GM03348 (cell line): ENCODE data around the gene OR4D10.
"Not testable (repeated sequence)": the region's sequence is repeated elsewhere in the genome, so short reads cannot be mapped to it uniquely, and the experiment has no call there.

Experiments used
- DNase-seq: peaks from one replicate; pipeline ENCODE4 v3.0.0; 2012; ENCODE audit warnings: low spot score

Gene OR4D10

DNA sequence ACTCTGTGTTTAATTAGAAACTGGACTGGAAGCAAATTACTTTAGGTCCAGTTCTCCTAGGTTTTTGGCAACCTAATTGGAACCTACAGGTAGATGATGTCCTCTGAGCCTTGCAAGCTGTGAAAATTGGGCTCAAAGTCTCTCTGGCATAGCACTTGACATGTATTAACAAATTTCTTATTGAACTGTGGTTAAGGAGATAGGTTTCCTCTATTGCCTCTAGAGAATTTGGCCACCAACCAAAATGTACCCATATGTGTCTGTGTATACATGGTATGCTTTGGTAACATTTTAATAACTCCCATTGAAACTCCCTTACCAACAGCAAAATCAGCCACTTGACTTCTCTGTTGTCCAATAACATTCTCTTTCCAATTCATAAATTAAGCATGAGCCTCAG lies at the start of gene OR4D10:
Gene OR4D10 (plus strand): TSS at position 301 of the 400 bp plus-strand sequence. CDS start 4,115 bp downstream, outside the sequence.
- no peak for DNase-seq

DNA sequence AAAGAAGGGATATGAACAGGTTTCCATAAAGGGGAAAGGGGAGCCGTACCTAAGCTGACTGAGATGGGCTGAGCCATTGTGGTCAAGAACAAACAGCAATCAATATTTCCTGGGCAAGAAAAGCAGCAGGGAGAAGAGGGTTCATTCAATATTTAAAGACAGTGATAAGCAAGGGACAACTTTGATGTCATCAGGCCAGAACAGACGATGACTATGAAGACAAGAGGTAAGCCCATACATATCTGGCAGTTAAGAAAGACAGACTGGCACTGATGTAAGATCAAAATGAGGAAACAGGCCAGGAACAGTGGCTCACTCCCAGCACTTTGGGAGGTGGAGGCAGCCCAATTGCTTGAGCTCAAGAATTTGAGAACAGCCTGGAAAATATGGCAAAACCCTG lies 49.3 kb upstream of the OR4D10 start:
- DNase-seq = no peak

DNA sequence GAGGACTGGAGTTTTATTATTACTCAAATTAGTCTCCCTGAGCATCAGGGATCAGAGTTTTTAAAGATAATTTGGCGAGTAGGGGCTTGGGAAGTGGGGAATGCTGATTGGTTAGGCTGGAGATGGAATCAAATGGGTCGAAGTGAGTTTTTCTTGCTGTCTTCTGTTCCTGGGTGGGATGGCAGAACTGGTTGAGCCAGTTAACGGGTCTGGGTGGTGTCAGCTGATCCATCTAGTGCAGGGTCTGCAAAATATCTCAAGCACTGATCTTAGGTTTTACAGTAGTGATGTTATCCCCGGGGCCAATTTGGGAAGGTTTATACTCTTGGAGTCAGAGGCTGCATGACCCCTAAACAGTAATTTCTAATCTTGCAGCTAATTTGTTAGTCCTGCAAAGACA lies 48.0 kb upstream of the OR4D10 start:
- no peak for DNase-seq

DNA sequence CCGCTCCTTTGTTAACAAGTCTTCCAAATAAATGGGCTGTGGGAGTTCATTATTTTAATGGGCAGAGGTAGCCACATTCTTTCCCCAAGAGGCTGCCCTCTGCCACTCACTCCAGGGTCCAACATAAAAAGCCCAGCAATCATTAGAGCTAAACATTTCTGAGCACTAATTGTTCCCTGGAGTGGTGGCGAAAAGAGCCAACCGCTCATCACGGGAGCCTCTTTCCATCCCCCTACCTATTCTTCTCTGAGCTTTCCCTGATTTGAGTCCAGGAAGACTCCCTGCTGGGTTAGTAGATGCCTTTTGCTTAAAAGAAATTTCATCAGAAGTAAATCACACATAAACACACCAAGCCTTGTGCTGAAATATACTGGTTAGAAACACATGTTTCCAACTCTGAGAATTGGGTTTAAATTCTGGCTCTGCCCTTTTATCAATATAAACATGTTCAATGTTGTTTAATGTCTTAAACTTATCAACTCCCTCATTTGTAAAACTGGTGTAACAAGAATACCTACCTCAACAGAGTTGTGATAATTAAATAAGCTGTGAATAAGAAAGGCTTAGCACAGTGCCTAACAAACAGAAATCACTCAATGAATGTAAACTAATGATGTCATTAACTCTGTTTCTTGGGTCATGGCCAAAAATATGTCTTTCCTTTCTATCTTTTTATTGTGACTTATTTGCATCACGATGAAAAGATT lies 46.6 kb upstream of the OR4D10 start, which contains the start of gene OR5A2:
Gene OR5A2 (minus strand): TSS at position 53 of the 707 bp plus-strand sequence. CDS start 3,460 bp downstream, outside the sequence.
- no peak for DNase-seq

DNA sequence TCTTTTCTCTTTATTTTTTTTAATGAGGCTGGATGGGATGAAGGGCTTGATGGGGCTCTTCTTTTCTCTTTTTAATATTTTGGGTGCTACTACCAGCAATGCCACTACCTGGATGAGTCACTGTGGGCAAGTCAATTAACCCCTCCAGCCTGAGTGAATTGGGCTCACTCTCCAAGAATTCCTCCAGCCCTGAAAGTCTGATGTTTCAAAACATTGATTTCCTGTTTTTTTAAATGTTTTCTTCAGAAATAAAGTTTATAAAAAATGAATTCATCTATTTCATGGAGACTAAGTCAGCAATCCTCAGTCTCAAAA lies 46.1 kb upstream of the OR4D10 start:
- DNase-seq = no peak

DNA sequence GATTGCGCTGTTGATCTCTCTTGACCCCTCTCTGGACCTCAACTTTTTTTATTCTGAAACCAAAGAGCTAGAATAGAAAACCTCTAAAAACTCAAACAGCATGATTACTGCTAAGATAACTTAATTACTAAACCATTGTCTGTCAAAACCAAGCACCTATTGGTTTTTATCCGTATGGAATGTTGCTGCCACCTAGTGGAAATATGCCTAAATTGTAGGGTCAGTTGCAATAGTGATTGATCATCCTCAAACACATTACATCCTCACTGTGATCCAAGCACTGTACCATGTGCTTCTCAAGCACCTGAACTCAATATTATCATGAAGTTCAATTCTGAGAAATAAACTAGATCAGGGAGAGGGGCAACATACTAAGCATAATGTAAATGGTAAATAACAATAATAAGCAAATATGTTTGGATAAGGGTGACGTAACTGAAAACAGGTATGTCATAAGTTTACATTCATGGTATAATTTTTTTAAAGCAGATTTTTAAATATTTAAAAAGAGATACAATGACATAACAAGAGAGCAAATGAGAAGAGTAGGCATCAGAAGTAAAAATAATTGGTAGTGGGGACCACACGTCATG lies 43.1 kb upstream of the OR4D10 start:
- DNase-seq = peak; percentile 59

DNA sequence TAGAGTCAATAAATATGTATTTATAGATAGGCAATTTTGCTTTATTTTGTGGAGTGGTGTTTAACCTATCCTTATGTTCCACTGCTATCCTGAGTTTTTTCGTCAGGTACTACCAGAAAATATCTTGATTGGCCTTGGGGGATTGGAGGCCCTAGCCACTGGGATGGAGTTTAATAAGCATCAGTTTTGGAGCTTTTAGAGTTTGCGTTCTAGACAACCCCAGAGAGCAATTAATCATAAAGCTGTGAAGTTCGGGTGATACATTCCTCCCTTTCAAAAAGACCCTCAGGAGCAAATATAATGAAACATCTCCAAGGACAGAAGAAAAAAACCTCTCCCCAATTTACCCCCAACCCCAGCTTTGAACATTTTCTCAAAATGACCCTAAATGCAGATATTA lies 36.9 kb upstream of the OR4D10 start, which contains the start of gene OR5A1:
Gene OR5A1 (plus strand): TSS at position 301 of the 400 bp plus-strand sequence. CDS start 6,700 bp downstream, outside the sequence.
- DNase-seq = no peak

DNA sequence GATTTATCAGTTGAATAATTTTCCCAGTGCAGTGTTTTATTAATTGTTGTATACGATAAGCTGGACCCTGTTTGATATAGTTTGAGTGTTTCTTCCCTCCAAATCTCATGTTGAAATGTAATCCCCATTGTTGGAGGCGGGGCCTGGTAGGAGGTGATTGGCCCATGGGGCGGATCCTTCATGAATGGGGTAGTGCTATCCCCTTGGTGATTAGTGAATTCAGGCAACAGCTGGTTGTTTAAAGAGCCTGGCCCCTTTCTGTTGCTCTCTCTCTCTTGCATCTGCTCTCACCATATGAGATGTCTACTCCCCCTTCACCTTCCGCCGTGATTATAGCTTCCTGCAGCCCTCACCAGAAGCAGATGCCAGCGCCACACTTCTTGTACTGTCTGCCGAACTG lies 35.3 kb upstream of the OR4D10 start:
- no peak for DNase-seq

DNA sequence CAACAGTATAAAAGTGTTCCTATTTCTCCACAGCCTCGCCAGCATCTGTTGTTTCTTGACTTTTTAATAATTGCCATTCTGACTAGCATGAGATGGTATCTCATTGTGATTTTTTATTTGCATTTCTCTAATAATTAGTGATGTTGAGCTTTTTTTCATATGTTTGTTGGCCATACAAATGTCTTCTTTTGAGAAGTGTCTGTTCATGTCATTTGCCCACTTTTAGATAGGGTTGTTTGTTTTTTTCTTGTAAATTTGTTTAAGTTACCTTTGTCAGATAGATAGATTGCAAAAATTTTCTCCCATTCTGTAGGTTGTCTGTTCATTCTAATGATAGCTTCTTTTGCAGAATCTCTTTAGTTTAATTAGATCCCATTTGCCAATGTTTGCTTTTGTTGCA lies 27.5 kb upstream of the OR4D10 start:
- DNase-seq = not testable (repeated sequence)

DNA sequence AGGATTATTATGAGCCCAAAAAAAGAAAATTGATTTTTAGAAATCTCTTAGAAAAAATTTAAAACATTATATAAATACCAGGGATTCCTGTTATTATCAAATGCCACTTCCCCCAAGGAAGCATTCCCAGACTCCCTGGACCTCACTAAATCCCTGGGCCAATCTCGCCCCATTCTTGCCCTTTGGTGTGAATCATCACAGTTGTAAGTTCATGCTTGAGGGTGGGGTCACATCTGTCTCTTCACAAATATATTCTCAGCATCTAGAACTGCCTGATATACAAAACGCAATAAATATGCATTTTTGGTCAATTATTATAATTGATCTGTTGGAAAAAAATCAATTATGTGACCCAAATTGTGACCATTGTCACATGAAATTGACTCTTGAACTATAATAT lies 24.6 kb upstream of the OR4D10 start:
- DNase-seq = no peak

DNA sequence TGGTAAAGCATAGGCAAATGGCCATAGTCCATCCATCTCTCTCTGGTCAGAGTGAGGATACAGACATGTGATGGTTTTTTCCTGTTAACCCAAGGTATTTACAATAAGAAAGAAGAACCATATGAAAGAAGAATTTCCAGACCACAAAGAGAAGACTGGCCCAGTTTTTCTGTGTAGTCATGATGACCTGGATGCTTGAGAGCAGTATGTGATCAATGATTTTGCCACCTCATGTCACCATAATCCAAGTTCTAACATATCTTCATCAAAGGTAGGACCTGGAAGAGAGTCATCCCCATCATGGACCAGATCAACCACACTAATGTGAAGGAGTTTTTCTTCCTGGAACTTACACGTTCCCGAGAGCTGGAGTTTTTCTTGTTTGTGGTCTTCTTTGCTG lies 16.5 kb upstream of the OR4D10 start, which contains the start of gene OR4D6:
Gene OR4D6 (plus strand): TSS at position 301 of the 400 bp plus-strand sequence. CDS start 0 bp downstream, at position 301.
- no peak for DNase-seq

DNA sequence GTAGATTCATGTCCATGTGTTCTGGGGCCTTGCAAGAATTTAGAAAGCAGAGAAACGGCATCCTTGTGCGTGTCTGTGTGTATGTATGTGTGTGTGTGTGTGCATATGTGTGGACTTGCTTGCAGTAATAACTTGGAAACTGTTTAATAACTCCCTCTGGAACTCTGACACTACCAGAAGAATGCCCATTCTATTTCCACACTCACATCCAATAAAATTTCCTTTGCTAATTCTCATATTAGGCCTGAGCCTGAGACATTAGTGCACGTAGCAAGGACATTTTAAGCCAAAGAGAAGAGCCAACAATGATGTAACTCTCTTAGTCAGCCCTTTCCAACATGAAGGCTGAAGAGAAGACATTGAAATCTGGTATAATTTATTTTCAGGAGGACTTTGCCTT lies 13.2 kb upstream of the OR4D10 start:
- no peak for DNase-seq

DNA sequence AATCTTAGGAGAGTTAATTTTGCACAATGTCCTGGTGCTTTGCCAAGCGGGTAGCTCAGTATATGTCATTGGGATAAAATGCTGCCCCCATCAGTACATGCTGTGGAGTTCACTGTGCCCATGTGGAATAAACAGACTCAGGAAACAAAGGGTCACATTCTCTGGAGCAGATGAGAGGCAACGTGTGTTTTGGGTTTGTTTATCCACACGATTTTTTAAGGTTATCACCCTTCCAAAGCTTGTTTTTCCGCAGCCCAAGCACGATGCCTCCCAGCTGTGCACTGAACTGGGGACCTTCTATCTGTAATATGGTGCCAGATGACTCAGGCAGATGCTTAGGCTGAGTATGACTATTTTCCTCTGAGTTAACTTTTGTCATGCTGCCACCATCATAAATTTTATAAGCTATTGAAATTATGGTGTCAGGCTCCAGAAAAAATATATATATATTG lies 9.9 kb upstream of the OR4D10 start:
- peak; percentile 16 for DNase-seq

DNA sequence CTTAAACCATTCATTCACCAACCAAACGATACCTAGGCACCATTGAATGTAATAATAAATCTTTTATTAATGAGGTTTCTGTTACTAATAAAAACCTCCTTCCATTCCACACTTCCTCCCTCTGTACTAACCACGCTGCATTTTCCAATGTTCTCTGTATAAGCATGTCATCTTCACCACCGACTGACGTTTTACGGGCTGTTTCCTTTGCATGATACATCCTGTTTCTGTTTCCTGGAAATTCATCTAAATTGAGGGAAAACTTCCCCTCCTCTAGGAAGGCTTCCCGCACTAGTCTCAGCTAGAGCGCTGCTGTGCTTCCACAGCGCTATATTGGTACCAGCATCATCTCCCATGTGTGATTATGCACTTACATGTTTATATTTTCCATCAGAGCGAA lies 2.1 kb downstream of the OR4D10 start:
- DNase-seq = no peak

DNA sequence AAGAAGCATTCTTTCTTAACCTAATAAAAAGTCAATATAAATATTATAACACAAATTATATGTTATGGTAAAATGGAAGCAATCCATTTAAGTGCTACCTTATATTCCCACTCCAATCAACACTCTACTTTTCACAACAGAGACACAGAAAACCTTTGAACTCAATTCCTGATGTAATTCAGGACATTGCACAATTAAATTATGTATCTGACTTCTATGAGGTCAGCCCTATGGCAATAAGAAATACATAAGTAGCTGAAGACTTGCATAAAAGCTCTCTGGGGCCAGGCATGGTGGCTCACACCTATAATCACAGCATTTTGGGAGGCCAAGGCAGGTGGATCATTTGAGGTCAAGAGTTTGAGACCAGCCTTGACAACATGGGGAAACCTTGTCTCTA lies 6.8 kb downstream of the OR4D10 start:
- DNase-seq = no peak

DNA sequence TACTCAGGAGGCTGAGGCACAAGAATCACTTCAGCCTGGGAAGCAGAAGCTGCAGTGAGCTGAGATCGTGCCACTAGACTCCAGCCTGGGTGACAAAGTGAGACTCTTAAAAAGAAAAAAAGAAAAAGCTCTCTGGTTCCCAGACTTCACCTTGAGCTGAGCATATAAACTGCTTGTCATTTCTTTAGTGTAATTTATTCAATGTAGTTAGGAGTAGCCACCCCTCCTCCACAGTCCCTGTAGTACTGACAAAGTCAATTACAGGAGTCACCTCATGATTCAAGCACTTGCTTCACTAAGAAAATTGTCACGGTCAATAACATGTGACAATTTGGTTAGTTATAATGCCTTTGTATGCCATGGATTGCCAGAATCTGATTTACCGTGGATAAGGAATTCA lies 7.2 kb downstream of the OR4D10 start:
- no peak for DNase-seq

DNA sequence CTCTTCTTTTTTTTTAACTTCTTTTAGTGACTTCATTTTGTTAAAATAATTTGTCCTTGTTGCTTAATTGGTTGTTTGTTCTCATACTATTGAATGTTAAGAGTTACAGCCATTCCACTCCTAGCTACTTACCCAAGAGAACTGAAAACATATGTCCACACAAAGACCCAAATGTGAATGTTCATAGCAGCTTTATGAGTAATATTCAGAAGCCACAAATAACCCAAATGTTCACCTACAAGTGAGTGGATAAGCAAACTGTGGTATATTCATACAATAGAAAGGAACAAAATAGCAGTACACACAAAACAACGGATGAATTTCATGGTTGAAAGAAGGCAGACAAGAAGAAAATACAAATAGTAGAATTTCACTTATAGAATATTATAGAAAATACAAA lies 28.8 kb downstream of the OR4D10 start:
- no peak for DNase-seq

DNA sequence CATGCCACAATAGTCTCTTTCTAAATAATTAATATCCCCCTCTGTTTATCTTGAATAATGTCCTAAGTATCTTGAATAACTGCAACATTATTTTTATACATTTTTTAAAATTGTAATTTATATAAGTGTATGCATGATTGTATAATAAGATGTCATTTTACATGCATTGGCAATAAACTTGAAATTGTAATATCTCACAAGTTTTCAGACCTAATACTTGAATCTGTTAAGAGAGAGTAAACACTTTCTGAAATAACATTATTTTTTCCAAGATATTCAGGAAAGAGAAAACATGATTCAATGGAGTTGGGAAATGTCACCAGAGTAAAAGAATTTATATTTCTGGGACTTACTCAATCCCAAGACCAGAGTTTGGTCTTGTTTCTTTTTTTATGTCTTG lies 30.2 kb downstream of the OR4D10 start, which contains the start of gene OR4D11:
Gene OR4D11 (plus strand): TSS at position 301 of the 400 bp plus-strand sequence. CDS start 0 bp downstream, at position 301.
- DNase-seq = no peak

DNA sequence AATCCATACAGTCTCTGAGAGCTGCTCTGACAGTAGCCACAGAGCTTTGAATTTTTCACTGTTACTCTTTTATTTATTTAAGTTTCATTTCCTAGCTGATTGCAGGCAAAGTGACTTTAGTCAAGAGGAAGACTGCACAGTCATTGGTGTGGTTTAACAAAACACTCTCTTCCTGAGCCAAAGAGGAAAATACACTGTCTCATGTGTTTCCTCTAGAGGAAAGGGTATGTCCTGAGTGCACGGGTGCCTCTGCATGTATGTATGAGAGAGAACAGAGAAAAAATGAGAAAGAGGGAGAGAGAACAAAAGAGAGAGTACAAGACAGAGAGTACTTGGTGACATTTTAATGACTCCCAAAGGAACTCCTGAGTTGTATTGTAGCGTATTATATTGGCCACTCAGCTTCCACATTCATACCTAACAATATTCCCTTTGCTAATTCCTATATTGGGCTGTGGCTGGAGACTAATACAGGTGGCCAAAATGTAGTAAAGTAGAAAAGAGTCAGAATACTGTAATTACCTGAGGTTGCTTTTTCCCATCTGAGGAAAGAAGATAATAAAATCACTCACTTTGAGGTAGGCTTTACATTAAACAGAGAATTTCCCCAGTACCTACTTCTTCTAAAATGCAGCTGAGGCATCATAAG lies 38.0 kb downstream of the OR4D10 start, which contains the start of gene OR4D9:
Gene OR4D9 (plus strand): TSS at position 599 of the 649 bp plus-strand sequence. CDS start 3,374 bp downstream, outside the sequence.
- DNase-seq = no peak

DNA sequence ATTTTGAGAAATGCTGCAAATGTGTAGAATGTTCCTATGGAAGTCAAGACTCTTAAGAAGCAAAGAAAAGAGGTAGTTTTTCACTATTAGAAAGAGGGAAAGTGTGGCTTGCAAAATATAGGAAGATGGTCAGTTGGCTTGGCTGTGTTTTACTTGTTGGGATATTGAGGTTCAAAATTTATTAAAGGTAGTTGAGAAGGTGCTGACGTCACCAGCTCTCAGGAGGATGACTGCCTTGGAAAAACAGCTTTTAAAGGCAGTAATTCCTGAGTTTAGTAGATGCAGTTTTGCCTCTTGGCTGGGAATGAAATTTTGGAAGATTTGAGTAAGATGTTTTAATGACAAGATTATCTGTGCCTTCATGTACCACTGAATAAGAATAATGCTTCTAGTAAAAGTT lies 38.6 kb downstream of the OR4D10 start:
- no peak for DNase-seq

DNA sequence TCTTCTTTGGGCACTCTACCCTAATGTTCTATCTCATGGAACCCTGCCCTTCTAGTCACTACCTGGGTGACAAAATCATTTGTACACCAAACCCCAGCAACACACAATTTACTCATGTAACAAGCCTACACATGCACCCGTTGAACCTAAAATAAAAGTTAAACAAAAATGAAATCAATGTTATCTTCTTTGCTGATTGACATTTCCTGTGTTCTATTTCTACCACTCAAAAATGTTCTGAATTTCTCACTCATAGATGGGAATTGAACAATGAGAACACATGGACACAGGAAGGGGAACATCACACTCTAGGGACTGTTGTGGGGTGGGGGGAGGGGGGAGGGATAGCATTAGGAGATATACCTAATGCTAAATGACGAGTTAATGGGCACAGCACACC lies 47.0 kb downstream of the OR4D10 start:
- not testable (repeated sequence) for DNase-seq

DNA sequence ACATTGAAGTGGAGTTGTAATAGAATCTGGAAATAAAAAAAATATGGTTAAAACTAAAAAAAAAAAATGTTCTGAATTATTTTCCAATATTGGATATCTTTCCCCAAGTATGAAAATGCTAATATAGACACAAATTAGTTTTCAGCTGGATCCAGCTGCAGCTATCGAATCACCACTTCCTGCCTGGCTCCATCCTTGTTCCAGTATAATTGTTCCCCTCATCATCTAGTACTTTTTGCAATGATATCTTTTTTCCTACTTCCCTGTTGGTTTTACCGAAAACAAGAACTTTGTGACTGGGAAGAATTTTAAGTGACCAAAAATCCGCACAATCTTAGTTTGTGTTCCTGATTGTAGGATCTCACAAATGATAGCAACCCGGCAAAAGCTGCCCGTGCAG lies 47.6 kb downstream of the OR4D10 start:
- no peak for DNase-seq

DNA sequence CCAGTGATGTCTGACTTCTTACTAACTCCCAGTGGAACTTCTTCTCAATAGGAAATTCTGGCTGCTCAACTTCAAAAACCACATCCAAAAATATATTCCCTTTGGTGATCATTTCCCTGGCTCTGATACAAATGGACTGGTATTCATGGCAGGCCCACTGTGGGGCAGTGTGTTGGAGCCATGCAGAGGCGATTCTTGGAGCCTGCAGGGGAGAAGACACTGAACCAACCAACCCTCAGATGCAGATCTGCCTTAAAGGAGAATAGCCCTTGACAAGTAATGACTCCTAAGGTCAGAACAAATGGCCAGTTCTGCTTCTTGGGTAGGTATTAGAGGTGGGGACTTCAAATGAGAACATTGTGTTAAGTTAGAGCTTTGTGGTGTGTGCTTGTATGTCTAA lies 50.4 kb downstream of the OR4D10 start:
- no peak for DNase-seq
